Spleen (tissue), 7 donors: ENCODE measurements around the gene UCP3.

ENCODE experiments used
- POLR2A ChIP-seq, 3 donors: fragments of 450-650 bp; IDR thresholded peaks; one replicate each; pipeline ENCODE4 v1.5.1; 2017; ENCODE audit warnings: antibody characterized with exemption in 3 of 3, mild to moderate bottlenecking in 1 of 3
- POLR2AphosphoS5 ChIP-seq, 3 donors: sonication (generic); formaldehyde crosslinking; IDR thresholded peaks; one replicate each; pipeline ENCODE4 v1.5.1; 2017; ENCODE audit warnings: antibody characterized with exemption in 3 of 3
- TF ChIP-seq, protein P1 (sequence below), 11 experiments: fragments of 200-600 bp in 7 of 11; fragments of 450-650 bp in 4 of 11; sonication (generic) in 4 of 11; IDR thresholded peaks in 8 of 11; conservative IDR thresholded peaks in 3 of 11; 1 replicate in 7 of 11; 2 replicates in 4 of 11; pipeline versions ENCODE4 v1.4.0 to v1.8.0; 2016 to 2021; ENCODE audit warnings: antibody characterized with exemption in 11 of 11, inconsistent platforms in 4 of 11, mild to moderate bottlenecking in 1 of 11
- donor health status: DM: no; HTN: no; CAD: no; lungs with moderate emphysema.
- donor health status: DM: no; HTN: no; CAD: no.
- donor health status: DM: no; HTN: no; CAD: no.

DNA sequence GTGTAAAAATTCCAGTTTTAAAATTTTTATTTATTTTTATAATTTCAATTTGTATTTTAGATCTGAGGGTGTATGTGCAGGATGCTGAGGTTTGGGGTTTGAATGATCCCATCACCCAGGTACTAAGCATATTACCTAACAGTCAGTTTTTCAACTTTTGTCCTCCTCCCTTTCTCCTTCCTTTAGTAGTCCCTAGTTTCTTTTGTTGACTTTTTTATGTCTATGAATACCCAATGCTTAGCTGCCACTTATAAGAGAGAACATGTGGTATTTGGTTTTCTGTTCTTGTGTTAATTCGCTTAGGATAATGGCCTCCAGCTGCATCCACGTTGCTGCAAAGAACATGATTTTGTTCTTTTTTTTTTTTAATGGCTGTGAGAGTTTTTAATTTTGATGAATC lies 35.7 kb upstream of the UCP3 start:
- TF ChIP-seq, protein P1, sequence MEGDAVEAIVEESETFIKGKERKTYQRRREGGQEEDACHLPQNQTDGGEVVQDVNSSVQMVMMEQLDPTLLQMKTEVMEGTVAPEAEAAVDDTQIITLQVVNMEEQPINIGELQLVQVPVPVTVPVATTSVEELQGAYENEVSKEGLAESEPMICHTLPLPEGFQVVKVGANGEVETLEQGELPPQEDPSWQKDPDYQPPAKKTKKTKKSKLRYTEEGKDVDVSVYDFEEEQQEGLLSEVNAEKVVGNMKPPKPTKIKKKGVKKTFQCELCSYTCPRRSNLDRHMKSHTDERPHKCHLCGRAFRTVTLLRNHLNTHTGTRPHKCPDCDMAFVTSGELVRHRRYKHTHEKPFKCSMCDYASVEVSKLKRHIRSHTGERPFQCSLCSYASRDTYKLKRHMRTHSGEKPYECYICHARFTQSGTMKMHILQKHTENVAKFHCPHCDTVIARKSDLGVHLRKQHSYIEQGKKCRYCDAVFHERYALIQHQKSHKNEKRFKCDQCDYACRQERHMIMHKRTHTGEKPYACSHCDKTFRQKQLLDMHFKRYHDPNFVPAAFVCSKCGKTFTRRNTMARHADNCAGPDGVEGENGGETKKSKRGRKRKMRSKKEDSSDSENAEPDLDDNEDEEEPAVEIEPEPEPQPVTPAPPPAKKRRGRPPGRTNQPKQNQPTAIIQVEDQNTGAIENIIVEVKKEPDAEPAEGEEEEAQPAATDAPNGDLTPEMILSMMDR (IDR thresholded peaks at IDR 0.05 in 8 of 11, conservative IDR thresholded peaks at IDR 0.05 in 3 of 11), result no peak
- TF ChIP-seq POLR2A (IDR thresholded peaks at IDR 0.05) (no peak), POLR2AphosphoS5 (IDR thresholded peaks at IDR 0.05) (no peak)
